Transverse colon (tissue), 4 donors: Measurements from ENCODE around the gene DENND2A.
"Not testable (repeated sequence)": the region's sequence is repeated elsewhere in the genome, so short reads cannot be mapped to it uniquely, and the experiment has no call there.

Experiments used
- POLR2AphosphoS5 ChIP-seq, 3 donors: sonication (generic); formaldehyde crosslinking; IDR thresholded peaks; one replicate each; pipeline ENCODE4 v1.6.1; 2016; ENCODE audit warnings: antibody characterized with exemption in 3 of 3
- TF ChIP-seq, protein P1 (sequence below), 5 experiments: fragments of 200-600 bp in 3 of 5; fragments of 450-650 bp in 2 of 5; sonication (generic) in 3 of 5; IDR thresholded peaks; 1 replicate in 2 of 5; 2 replicates in 3 of 5; pipeline ENCODE4 v1.5.1; 2016 to 2017; ENCODE audit warnings: antibody characterized with exemption in 5 of 5, inconsistent platforms in 3 of 5, mild to moderate bottlenecking in 2 of 5, moderate library complexity in 1 of 5

DNA sequence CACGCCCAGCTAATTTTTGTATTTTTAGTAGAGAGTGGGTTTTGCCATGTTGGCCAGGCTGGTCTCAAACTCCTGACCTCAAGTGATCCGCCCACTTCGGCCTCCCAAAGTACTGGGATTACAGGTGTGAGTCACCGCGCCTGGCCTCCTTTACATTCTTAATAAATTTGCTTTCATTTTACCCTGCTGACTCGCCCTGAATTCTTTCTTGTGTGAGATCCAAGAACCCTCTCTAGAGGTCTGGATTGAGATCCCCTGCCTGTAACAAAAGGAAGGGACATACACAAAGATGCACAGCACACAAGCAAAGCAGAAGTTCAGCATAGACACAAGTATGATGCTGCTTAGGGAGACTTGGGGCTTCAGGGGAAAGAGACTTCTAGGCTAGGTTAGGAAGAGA is 74.4 kb downstream of the DENND2A start:
- not testable (repeated sequence) for TF ChIP-seq POLR2AphosphoS5 (IDR thresholded peaks at IDR 0.05)
- TF ChIP-seq, protein P1, sequence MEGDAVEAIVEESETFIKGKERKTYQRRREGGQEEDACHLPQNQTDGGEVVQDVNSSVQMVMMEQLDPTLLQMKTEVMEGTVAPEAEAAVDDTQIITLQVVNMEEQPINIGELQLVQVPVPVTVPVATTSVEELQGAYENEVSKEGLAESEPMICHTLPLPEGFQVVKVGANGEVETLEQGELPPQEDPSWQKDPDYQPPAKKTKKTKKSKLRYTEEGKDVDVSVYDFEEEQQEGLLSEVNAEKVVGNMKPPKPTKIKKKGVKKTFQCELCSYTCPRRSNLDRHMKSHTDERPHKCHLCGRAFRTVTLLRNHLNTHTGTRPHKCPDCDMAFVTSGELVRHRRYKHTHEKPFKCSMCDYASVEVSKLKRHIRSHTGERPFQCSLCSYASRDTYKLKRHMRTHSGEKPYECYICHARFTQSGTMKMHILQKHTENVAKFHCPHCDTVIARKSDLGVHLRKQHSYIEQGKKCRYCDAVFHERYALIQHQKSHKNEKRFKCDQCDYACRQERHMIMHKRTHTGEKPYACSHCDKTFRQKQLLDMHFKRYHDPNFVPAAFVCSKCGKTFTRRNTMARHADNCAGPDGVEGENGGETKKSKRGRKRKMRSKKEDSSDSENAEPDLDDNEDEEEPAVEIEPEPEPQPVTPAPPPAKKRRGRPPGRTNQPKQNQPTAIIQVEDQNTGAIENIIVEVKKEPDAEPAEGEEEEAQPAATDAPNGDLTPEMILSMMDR (IDR thresholded peaks at IDR 0.05): not testable (repeated sequence)
